GM20431 (cell line): ENCODE data around the gene HS6ST1.

Experiments used
- in situ Hi-C: fragments of 300-500 bp; cut with MseI, MboI; formaldehyde crosslinking; loops from one replicate; pipeline ENCODE4 v1.15.0; 2020; ENCODE audit warnings: low sequenced_read_pairs; ENCODE audit not compliant: unreplicated experiment

Gene HS6ST1

GRCh38 chr2:128285329-128285931 lies 33.2 kb downstream of the HS6ST1 start:
- in situ Hi-C loops, result no loop called here

GRCh38 chr2:128284841-128285240 lies 33.8 kb downstream of the HS6ST1 start:
- in situ Hi-C loops, result no loop called here

- in situ Hi-C loops, result no loop called here
These were observed 34.6 kb downstream of the HS6ST1 start for GRCh38 chr2:128284037-128284441.

GRCh38 chr2:128282976-128283810 lies 35.5 kb downstream of the HS6ST1 start:
- in situ Hi-C loops, result no loop called here

GRCh38 chr2:128282246-128282975 lies 36.3 kb downstream of the HS6ST1 start:
- in situ Hi-C loops, result no loop called here

GRCh38 chr2:128281852-128282245 lies 36.8 kb downstream of the HS6ST1 start:
- in situ Hi-C loops, result no loop called here

GRCh38 chr2:128280901-128281321 lies 37.8 kb downstream of the HS6ST1 start:
- in situ Hi-C loops, result no loop called here

GRCh38 chr2:128280158-128280871 lies 38.4 kb downstream of the HS6ST1 start:
- in situ Hi-C loops, result no loop called here

GRCh38 chr2:128279786-128280157 lies 38.9 kb downstream of the HS6ST1 start:
- in situ Hi-C loops, result no loop called here

- in situ Hi-C loops, result no loop called here
These were observed 39.7 kb downstream of the HS6ST1 start for GRCh38 chr2:128279009-128279408.

GRCh38 chr2:128277961-128278681 lies 40.5 kb downstream of the HS6ST1 start:
- in situ Hi-C loops, result no loop called here

- in situ Hi-C loops, result no loop called here
These were observed 41.6 kb downstream of the HS6ST1 start for GRCh38 chr2:128276878-128277675.

GRCh38 chr2:128275498-128276045 lies 43.1 kb downstream of the HS6ST1 start:
- in situ Hi-C loops, result no loop called here

- in situ Hi-C loops, result no loop called here
These were observed 44.5 kb downstream of the HS6ST1 start for GRCh38 chr2:128274218-128274617.

- in situ Hi-C loops, result no loop called here
These were observed 45.1 kb downstream of the HS6ST1 start for GRCh38 chr2:128273469-128274081.

- in situ Hi-C loops, result no loop called here
These were observed 45.8 kb downstream of the HS6ST1 start for GRCh38 chr2:128272601-128273468.

- in situ Hi-C loops, result no loop called here
These were observed 46.6 kb downstream of the HS6ST1 start for GRCh38 chr2:128271911-128272600.
